Ishikawa (cell line): Measurements from ENCODE around the gene ANTXR1.

ENCODE experiments used
- CEBPB ChIP-seq: IDR thresholded peaks from 2 replicates; pipeline ENCODE4 v1.6.1; 2012
- CREB1 ChIP-seq: IDR thresholded peaks from 2 replicates; pipeline ENCODE4 v1.6.1; 2012; ENCODE audit warnings: low read depth
- EP300 ChIP-seq: IDR thresholded peaks from 2 replicates; pipeline ENCODE4 v1.6.1; 2012; ENCODE audit warnings: borderline replicate concordance
- FOXM1 ChIP-seq: IDR thresholded peaks from 2 replicates; pipeline ENCODE4 v1.6.1; 2012; ENCODE audit warnings: low read depth, borderline replicate concordance
- MAX ChIP-seq: IDR thresholded peaks from 2 replicates; pipeline ENCODE4 v1.6.1; 2012
- RAD21 ChIP-seq: IDR thresholded peaks from 2 replicates; pipeline ENCODE4 v1.6.1; 2012; ENCODE audit warnings: low read depth
- REST ChIP-seq: IDR thresholded peaks from 2 replicates; pipeline ENCODE4 v1.6.1; 2012; ENCODE audit warnings: low read depth, mild to moderate bottlenecking
- TAF1 ChIP-seq: IDR thresholded peaks from 2 replicates; pipeline ENCODE4 v1.6.1; 2012; ENCODE audit warnings: low read depth, mild to moderate bottlenecking
- TEAD4 ChIP-seq: IDR thresholded peaks from 2 replicates; pipeline ENCODE4 v1.6.1; 2012
- YY1 ChIP-seq: IDR thresholded peaks from 2 replicates; pipeline ENCODE4 v1.6.1; 2012; ENCODE audit warnings: low read depth

- TF ChIP-seq YY1 (no peak), RAD21 (no peak), CEBPB (no peak), REST (no peak), EP300 (no peak), TAF1 (no peak), CREB1 (no peak), FOXM1 (no peak), MAX (no peak), TEAD4 (no peak)
Measured at GRCh38 chr2:69200107-69200520, 187.1 kb downstream of the ANTXR1 start.
